Stomach smooth muscle (tissue), 2 donors: ENCODE data around the gene DNAJC5G.
"Not testable (repeated sequence)": the region's sequence is repeated elsewhere in the genome, so short reads cannot be mapped to it uniquely, and the experiment has no call there.

Source experiments
- H3K27ac ChIP-seq: one replicate; pipeline ENCODE4 v1.7.0; 2013; ENCODE audit warnings: mild to moderate bottlenecking, low read length, inconsistent platforms
- H3K27me3 ChIP-seq, 2 donors: one replicate each; pipeline ENCODE4 v1.7.0; 2013; ENCODE audit warnings: low read length in 2 of 2; ENCODE audit not compliant: insufficient read depth in 2 of 2, control insufficient read depth in 1 of 2
- H3K36me3 ChIP-seq, 2 donors: one replicate each; pipeline ENCODE4 v1.7.0; 2013; ENCODE audit warnings: low read length in 2 of 2; ENCODE audit not compliant: control insufficient read depth in 2 of 2, insufficient read depth in 2 of 2
- H3K4me1 ChIP-seq: one replicate; pipeline ENCODE4 v1.7.0; 2013; ENCODE audit warnings: low read length; ENCODE audit not compliant: control insufficient read depth, insufficient read depth
- H3K4me3 ChIP-seq, 2 donors: one replicate each; pipeline ENCODE4 v1.7.0; 2013; ENCODE audit warnings: low read length in 2 of 2
- H3K9ac ChIP-seq, 2 donors: one replicate each; pipeline ENCODE4 v1.7.0; 2013; ENCODE audit warnings: low read length in 2 of 2, mild to moderate bottlenecking in 1 of 2
- H3K9me3 ChIP-seq, 2 donors: one replicate each; pipeline ENCODE4 v1.7.0; 2013; ENCODE audit warnings: low read length in 2 of 2; ENCODE audit not compliant: control insufficient read depth in 2 of 2
- donor health status: healthy.
- donor health status: Pancreatic carcinoma.

The DNAJC5G gene

DNA sequence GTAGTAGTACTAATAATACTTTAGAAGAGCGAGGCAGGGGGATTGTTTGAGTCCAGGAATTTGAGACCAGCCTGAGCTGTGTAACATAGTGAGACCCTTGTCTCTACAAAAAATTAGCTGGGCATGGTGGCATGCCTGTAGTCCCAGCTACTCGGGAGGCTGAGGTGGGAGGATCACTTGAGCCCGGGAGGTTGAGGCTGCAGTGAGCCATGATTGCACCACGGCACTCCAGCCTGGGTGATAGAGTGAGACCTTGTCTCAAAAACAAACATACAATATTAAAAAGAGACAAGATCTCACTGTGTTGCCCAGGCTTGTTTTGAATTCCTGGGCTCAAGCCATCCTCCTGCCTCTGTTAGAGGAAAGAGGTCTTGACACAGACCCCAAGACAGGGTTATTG lies 25.4 kb downstream of the DNAJC5G start:
- peaks cover 7 to 17% of the 10 kb centered on the region in 2 donors for H3K27me3 ChIP-seq
- H3K4me1 ChIP-seq, H3K4me3 ChIP-seq, H3K9ac ChIP-seq, H3K27ac ChIP-seq, H3K9me3 ChIP-seq, H3K36me3 ChIP-seq: not testable (repeated sequence)

DNA sequence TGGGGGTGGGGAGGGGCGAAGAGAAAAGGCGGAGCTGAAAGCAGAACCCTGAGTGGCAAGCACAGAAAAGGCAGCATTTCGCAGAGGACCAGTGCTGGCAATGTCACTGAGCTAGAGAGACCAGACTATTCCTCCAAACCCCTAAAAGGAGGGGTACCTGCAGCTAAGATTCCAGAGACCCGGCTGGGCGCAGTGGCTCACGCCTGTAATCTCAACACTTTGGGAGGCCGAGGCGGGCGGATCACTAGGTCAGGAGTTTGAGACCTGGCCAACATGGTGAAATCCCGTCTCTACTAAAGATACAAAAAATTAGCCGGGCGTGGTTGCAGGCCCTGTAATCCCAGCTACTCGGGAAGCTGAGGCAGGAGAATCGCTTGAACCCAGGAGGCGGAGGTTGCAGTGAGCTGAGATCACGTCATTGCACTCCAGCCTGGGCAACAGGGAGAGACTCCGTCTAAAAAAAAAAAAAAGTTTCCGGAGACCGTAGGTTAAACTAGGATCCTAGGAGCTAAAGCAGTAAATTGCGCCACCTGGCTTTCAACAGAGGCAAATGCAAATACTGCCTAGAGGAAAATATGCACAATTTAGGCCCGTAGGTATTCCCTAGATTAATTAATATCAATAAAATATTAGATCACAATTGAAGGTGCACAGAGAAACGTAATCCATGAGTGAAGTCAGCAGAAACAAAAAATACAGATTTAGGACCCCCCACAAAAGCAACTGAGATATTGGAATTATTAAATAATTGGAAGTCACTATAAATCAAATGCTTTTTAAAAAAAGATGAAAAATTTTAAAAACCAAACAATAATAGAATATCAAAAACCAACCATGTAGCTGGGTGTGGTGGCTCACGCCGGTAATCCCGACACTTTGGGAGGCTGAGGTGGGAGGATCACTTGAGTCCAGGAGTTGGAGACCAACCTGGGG lies 28.1 kb downstream of the DNAJC5G start:
- Histone ChIP-seq H3K9me3 (no peaks in the 10 kb centered on the region), H3K36me3 (no peaks in the 10 kb centered on the region), H3K9ac (no peak overlapping the region), H3K4me3 (peak overlapping the region; percentile 35 to 44), H3K27me3 (peaks cover 35 to 38% of the 10 kb centered on the region in 2 donors), H3K4me1 (peaks cover 19% of the 10 kb centered on the region), H3K27ac (no peak overlapping the region)

DNA sequence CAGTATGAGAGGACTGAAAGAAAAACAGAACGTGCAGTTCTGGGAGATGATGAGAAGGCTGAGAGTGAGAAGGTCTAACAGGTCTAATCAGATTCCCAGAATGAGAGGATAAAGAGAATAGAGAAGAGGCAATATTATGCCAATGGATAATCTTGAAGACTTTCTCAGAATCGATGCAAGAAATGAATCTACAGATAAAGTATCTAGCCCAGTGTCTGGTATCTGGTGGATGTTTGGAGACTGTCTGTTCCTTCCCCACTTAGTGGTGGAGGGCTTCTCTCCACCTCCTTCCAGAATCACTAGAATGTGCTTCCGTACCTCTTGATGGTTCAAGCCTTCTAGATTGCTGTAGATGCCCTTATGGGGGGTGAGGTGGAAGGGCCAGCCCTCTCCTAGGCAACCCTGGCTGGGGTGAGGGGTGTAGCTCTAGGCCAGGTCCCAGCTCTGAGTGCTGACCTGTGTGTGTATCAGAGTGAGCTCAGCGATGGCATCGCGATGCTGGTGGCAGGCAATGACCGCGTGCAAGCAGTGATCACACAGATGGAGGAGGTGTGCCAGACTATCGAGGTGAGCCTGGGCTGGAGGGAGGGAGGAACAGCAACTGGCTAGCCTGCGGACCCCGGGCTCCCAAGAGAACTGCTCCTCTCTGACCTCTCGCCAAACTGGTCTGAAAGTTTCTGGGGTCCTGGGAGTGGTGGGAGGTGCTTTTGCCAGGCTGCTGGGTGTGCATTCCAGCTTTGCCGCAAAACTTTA lies 29.4 kb downstream of the DNAJC5G start:
- peaks cover 19% of the 10 kb centered on the region for H3K4me1 ChIP-seq
- H3K9ac ChIP-seq: no peak overlapping the region
- H3K27ac ChIP-seq: no peak overlapping the region
- H3K36me3 ChIP-seq: peaks cover 3 to 4% of the 10 kb centered on the region in 2 donors
- no peak overlapping the region for H3K4me3 ChIP-seq
- no peaks in the 10 kb centered on the region for H3K9me3 ChIP-seq
- H3K27me3 ChIP-seq: peaks cover 39% of the 10 kb centered on the region in 2 donors

DNA sequence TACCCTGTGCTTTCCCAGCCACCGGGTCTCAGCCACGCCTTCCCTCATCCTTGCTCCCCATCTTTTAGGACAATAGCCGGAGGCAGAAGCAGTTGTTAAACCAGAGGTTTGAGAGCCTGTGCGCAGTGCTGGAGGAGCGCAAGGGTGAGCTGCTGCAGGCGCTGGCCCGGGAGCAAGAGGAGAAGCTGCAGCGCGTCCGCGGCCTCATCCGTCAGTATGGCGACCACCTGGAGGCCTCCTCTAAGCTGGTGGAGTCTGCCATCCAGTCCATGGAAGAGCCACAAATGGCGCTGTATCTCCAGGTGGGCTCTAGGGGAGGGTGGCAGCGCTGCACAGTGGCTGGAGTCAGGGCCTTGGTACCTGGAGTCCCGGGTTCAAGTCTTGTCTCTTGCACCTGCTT lies 30.3 kb downstream of the DNAJC5G start:
- Histone ChIP-seq H3K4me3 (no peak overlapping the region), H3K4me1 (peaks cover 19% of the 10 kb centered on the region), H3K9me3 (no peaks in the 10 kb centered on the region), H3K27me3 (peaks cover 39 to 41% of the 10 kb centered on the region in 2 donors), H3K27ac (no peak overlapping the region), H3K9ac (no peak overlapping the region), H3K36me3 (peaks cover 6% of the 10 kb centered on the region in 2 donors)

DNA sequence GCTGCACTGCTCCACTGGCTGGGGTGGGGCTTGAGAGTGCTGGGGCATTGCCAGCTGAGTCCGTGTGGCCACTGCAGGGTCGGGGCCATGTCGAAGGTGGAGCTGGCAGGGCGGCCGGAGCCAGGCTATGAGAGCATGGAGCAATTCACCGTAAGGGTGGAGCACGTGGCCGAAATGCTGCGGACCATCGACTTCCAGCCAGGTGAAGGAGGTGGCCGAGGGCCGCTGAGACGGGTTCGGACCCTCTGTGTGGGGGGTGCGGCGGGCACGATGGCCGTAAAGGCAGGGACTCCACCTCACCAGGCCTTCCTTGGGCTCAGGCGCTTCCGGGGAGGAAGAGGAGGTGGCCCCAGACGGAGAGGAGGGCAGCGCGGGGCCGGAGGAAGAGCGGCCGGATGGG lies 30.9 kb downstream of the DNAJC5G start:
- H3K27ac ChIP-seq: no peak overlapping the region
- peaks cover 19% of the 10 kb centered on the region for H3K4me1 ChIP-seq
- H3K9me3 ChIP-seq: no peaks in the 10 kb centered on the region
- peaks cover 39 to 41% of the 10 kb centered on the region in 2 donors for H3K27me3 ChIP-seq
- H3K36me3 ChIP-seq: peaks cover 6% of the 10 kb centered on the region in 2 donors
- no peak overlapping the region for H3K9ac ChIP-seq
- H3K4me3 ChIP-seq: peak overlapping the region in 1 of 2 donors; percentile 22

DNA sequence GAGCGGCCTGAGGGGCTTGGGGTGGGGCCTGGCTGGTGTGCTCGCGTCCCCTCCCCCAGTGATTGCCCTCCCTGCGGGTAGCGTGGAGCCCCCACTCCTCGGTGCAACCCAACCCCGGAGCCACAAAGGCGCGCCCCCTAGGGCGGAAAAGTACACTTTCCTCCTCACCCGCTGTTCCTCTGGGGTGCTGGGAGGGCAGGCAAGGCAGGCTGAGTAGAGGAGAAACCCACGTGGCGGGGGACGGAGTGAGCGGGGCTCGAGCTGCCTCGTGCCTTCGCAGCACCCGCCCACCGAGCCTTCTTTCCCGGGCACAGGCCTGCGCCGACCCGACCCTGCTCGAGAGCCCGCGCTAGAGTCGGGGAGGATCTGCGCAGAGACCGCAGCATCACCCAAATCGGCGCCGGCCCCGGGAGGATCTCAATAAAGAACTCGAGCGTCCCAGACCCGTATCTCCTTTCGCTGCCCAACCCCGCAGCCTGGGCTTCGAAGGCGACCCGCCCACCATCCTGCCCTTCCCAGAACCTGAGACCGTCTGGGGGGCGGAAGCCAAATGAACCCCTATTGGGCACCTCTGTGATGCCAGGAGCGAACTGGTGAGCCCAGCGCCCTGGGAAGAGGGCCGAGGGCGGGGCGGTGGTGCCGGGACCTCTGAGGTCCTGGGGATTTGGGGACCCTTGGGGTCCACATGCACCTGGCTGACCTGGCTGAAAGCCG lies 31.5 kb downstream of the DNAJC5G start:
- H3K36me3 ChIP-seq: peaks cover 9 to 11% of the 10 kb centered on the region in 2 donors
- H3K4me3 ChIP-seq: peak overlapping the region in 1 of 2 donors; percentile 22
- no peak overlapping the region for H3K9ac ChIP-seq
- no peak overlapping the region for H3K27ac ChIP-seq
- H3K9me3 ChIP-seq: no peaks in the 10 kb centered on the region
- H3K27me3 ChIP-seq: peaks cover 39 to 41% of the 10 kb centered on the region in 2 donors
- H3K4me1 ChIP-seq: peaks cover 19% of the 10 kb centered on the region

DNA sequence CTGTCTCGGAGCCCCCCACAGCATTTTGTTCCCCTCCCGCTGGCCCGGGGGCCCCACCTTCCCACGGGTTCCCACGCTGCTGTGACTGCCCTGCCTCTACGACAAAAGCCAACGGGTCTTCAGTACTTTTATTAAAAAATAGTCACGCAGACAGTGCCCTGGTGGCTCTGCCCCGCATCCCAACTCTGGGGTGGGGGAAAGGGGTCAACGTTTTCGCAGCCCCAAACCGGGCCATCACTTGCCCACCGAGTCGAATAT lies 32.0 kb downstream of the DNAJC5G start:
- no peaks in the 10 kb centered on the region for H3K9me3 ChIP-seq
- H3K4me1 ChIP-seq: peaks cover 19% of the 10 kb centered on the region
- no peak overlapping the region for H3K9ac ChIP-seq
- no peak overlapping the region for H3K4me3 ChIP-seq
- H3K27me3 ChIP-seq: peaks cover 39 to 41% of the 10 kb centered on the region in 2 donors
- H3K36me3 ChIP-seq: peaks cover 9 to 14% of the 10 kb centered on the region in 2 donors
- no peak overlapping the region for H3K27ac ChIP-seq

DNA sequence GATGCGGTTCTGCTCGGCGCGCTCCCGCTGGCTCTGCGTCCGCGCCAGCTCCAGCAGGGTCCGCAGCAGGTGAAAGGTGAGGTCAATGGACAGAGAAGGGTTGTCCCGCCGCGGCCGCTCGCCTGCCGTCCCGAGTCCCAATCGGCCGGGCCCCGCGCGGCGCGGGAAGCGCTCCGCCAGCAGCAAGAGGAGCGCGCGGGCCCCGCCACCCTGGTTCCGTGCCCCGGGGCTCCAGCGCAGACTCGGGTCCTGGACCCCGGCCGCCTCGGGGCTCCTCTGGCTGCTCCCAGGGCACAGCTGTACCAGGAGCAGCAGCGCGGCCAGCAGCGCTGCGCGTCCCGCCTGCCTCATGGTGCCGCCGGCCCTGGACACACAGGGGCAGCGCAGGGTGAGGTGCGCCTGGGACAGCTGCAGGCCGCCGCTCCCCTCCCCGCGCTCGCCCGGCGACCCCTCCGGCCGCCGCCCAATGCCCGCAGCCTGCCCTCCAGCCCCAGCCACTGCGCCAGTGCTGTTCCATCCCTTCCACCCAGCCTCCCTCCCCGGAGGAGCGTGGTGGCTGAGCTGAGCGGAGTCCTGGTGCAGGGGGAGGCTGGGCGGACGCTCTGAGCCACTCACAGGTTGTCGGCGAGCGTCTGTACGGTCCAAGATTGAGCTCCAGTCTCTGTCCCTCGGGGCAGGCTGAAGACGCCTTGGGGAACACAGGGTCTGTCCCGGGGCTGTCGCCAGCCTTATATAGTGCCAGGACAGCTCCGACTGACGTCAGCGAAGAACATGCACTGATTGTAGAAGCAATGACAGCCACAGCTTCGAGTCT lies 32.5 kb downstream of the DNAJC5G start:
- no peaks in the 10 kb centered on the region for H3K9me3 ChIP-seq
- H3K27ac ChIP-seq: no peak overlapping the region
- peaks cover 39 to 41% of the 10 kb centered on the region in 2 donors for H3K27me3 ChIP-seq
- H3K9ac ChIP-seq: no peak overlapping the region
- peak overlapping the region in 1 of 2 donors; percentile 40 for H3K4me3 ChIP-seq
- peaks cover 19% of the 10 kb centered on the region for H3K4me1 ChIP-seq
- H3K36me3 ChIP-seq: peaks cover 9 to 16% of the 10 kb centered on the region in 2 donors

DNA sequence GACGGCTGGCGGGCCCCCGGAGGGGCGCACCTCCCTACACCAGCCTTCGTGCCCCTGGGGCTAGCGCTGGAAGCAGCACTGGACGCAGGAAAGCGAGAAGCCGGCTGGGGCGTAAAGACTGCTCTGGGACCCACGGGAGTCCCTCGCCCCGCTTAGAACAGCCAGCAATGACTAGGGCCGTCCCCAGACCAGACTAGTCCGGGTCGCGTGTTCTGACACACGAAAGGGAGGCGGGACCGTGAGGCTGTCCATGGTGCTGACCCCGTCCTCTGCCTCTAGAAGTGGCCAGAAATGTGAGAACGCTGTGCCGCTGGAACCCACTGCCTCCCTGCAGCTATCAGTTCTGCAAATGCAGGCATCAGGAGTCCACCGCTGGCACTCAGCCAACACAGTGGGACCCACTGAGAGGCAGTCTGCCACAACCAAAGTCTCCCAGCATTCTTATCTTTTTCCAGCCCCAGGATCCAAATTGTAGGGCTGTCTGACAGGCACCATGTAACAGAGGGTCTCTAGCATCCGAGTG lies 33.2 kb downstream of the DNAJC5G start, which contains the start of gene UCN:
Gene UCN, minus strand, starts transcription at position 87 of the 523 bp plus-strand sequence. CDS start 550 bp downstream, outside the sequence.
- Histone ChIP-seq H3K36me3 (peaks cover 9 to 16% of the 10 kb centered on the region in 2 donors), H3K27ac (no peak within 1 kb of the TSS), H3K4me3 (peak within 1 kb of the TSS in 1 of 2 donors; percentile 40)

More for the DNA sequence above, 33.2 kb downstream of the DNAJC5G start, which contains the start of gene UCN:
- Histone ChIP-seq H3K9me3 (no peaks in the 10 kb centered on the region), H3K27me3 (peaks cover 39 to 41% of the 10 kb centered on the region in 2 donors), H3K4me1 (peaks cover 19% of the 10 kb centered on the region), H3K9ac (no peak within 1 kb of the TSS)
